CD14-positive monocyte (primary cell): ENCODE results near the gene TBC1D30. TPM values are rescaled to one million over a fixed set of nuclear protein-coding genes. Genes with fewer than 3 reads are reported as not detected.

ENCODE experiments used
- DNase-seq, 3 donors: peaks; one replicate each; pipeline ENCODE4 v3.0.0-alpha.2; 2011 to 2022
- H2AFZ ChIP-seq: 2 replicates; pipeline ENCODE4 v1.6.0; 2012; ENCODE audit warnings: mild to moderate bottlenecking, low read depth, low read length, inconsistent platforms; ENCODE audit not compliant: insufficient read depth, poor library complexity, severe bottlenecking
- H3K27ac ChIP-seq, 2 donors: 1 replicate in 1 of 2; 2 replicates in 1 of 2; pipeline ENCODE4 v1.5.1; 2012 to 2013; ENCODE audit warnings: low read length in 2 of 2, control low read depth in 1 of 2, inconsistent platforms in 1 of 2, low read depth in 1 of 2, mild to moderate bottlenecking in 1 of 2
- H3K27me3 ChIP-seq, 2 donors: one replicate each; pipeline versions ENCODE4 v1.6.0 to v1.6.1; 2011 to 2013; ENCODE audit warnings: low read length in 2 of 2; ENCODE audit not compliant: control insufficient read depth in 2 of 2, insufficient read depth in 2 of 2
- H3K36me3 ChIP-seq, 2 donors: replicated peaks in 1 of 2; 1 replicate in 1 of 2; 2 replicates in 1 of 2; pipeline versions ENCODE4 v1.5.1 to v1.6.1; 2012 to 2013; ENCODE audit warnings: low read length in 2 of 2, control low read depth in 1 of 2, inconsistent platforms in 1 of 2, mild to moderate bottlenecking in 1 of 2; ENCODE audit not compliant: insufficient read depth in 2 of 2, control insufficient read depth in 1 of 2
- H3K4me1 ChIP-seq, 2 donors: 1 replicate in 1 of 2; 2 replicates in 1 of 2; pipeline versions ENCODE4 v1.5.1 to v1.6.1; 2012 to 2013; ENCODE audit warnings: low read length in 2 of 2, control low read depth in 1 of 2, inconsistent platforms in 1 of 2, mild to moderate bottlenecking in 1 of 2, moderate library complexity in 1 of 2; ENCODE audit not compliant: insufficient read depth in 2 of 2, control insufficient read depth in 1 of 2
- H3K4me2 ChIP-seq: replicated peaks from 2 replicates; pipeline ENCODE3; 2012; ENCODE audit warnings: low read length, moderate library complexity, mild to moderate bottlenecking; ENCODE audit not compliant: poor library complexity, severe bottlenecking; ENCODE audit errors: extremely low read depth
- H3K4me3 ChIP-seq, 3 experiments: fragments of 200-600 bp in 1 of 3; sonication (generic) in 1 of 3; replicated peaks in 1 of 3; 1 replicate in 2 of 3; 2 replicates in 1 of 3; pipeline ENCODE4 v1.5.1; 2011 to 2013; ENCODE audit warnings: low read length in 3 of 3, mild to moderate bottlenecking in 3 of 3, control low read depth in 2 of 3, low read depth in 2 of 3, inconsistent platforms in 1 of 3, moderate library complexity in 1 of 3
- H3K79me2 ChIP-seq: 2 replicates; pipeline ENCODE4 v1.6.0; 2012; ENCODE audit warnings: mild to moderate bottlenecking, control low read depth, inconsistent platforms, low read length, moderate library complexity; ENCODE audit not compliant: insufficient read depth
- H3K9ac ChIP-seq: 2 replicates; pipeline ENCODE4 v1.6.0; 2017; ENCODE audit warnings: low read length, mild to moderate bottlenecking; ENCODE audit not compliant: insufficient read depth, poor library complexity, severe bottlenecking
- H3K9me3 ChIP-seq, 2 donors: replicated peaks in 1 of 2; 1 replicate in 1 of 2; 2 replicates in 1 of 2; pipeline versions ENCODE4 v1.5.1 to v1.6.1; 2012 to 2013; ENCODE audit warnings: low read length in 2 of 2, control low read depth in 1 of 2; ENCODE audit not compliant: control insufficient read depth in 1 of 2, insufficient read depth in 1 of 2
- H4K20me1 ChIP-seq: 2 replicates; pipeline ENCODE4 v1.6.0; 2012; ENCODE audit warnings: mild to moderate bottlenecking, low read length, control low read depth, moderate library complexity; ENCODE audit not compliant: insufficient read depth
- H3K27ac Mint-ChIP-seq, 7 donors: one replicate each; pipeline ENCODE4 v1.8.0; 2020; ENCODE audit warnings: mild to moderate bottlenecking in 7 of 7, mixed read lengths in 7 of 7, moderate library complexity in 6 of 7, inconsistent platforms in 2 of 7
- H3K27me3 Mint-ChIP-seq, 3 donors: one replicate each; pipeline ENCODE4 v1.8.0; 2021 to 2022; ENCODE audit warnings: low read depth in 3 of 3, mild to moderate bottlenecking in 3 of 3, mixed read lengths in 3 of 3, moderate library complexity in 3 of 3, inconsistent platforms in 1 of 3
- H3K36me3 Mint-ChIP-seq, 2 donors: one replicate each; pipeline ENCODE4 v1.8.0; 2020; ENCODE audit warnings: mixed read lengths in 2 of 2, inconsistent platforms in 1 of 2, mild to moderate bottlenecking in 1 of 2
- H3K4me1 Mint-ChIP-seq: one replicate; pipeline ENCODE4 v1.8.0; 2020; ENCODE audit warnings: mild to moderate bottlenecking, mixed read lengths
- H3K4me3 Mint-ChIP-seq, 2 donors: one replicate each; pipeline ENCODE4 v1.8.0; 2020; ENCODE audit warnings: mild to moderate bottlenecking in 2 of 2, mixed read lengths in 2 of 2, moderate library complexity in 1 of 2
- H3K9me3 Mint-ChIP-seq, 7 donors: one replicate each; pipeline ENCODE4 v1.8.0; 2020 to 2022; ENCODE audit warnings: mixed read lengths in 7 of 7, mild to moderate bottlenecking in 6 of 7, moderate library complexity in 6 of 7, inconsistent platforms in 2 of 7
- CTCF ChIP-seq: fragments of 200-600 bp; IDR thresholded peaks from one replicate; pipeline ENCODE4 v1.8.0; 2022; ENCODE audit warnings: antibody characterized with exemption, mild to moderate bottlenecking
- WGBS: methylation state at CpG from one replicate; pipeline ENCODE4 v1.1.5; 2013; ENCODE audit warnings: missing lambda C conversion rate; ENCODE audit not compliant: insufficient coverage; 5-methylcytosine and 5-hydroxymethylcytosine counted together
- intact Hi-C, 2 donors: fragments of 100-400 bp; cut with micrococcal nuclease; formaldehyde crosslinking; loops; one replicate each; pipeline versions ENCODE4 v1.15.0 to v1.15.1; 2023
- polyA plus RNA-seq, 3 donors: library from polyadenylated mRNA; depleted of rRNA in 1 of 3; unstranded in 2 of 3; stranded (reverse) in 1 of 3; fragments of 300-500 nt in 2 of 3; fragments of >200 nt in 1 of 3; fragmentation: Illumina TruSeq in 2 of 3; gene quantifications; 1 replicate in 2 of 3; 2 replicates in 1 of 3; pipeline ENCODE4 v1.2.3, GENCODE V29; 2012 to 2021

Gene TBC1D30
- polyA plus RNA-seq, 3 donors: 1.1 to 2.8 (median 2.7) TPM

GRCh38 chr12:64810831-64811230, 13.6 kb upstream of the TBC1D30 start:
- H3K4me1 Mint-ChIP-seq: peaks cover 11% of the 10 kb centered on the region
- Histone ChIP-seq H3K9ac (no peak overlapping the region), H3K4me2 (no peak overlapping the region), H4K20me1 (no peaks in the 10 kb centered on the region), H3K79me2 (no peaks in the 10 kb centered on the region), H3K4me3 (no peak overlapping the region), H3K27ac (no peak overlapping the region), H3K27me3 (peaks cover 3 to 7% of the 10 kb centered on the region in 2 donors), H2AFZ (no peak overlapping the region), H3K36me3 (no peaks in the 10 kb centered on the region), H3K9me3 (peaks cover 4 to 12% of the 10 kb centered on the region in 2 donors), H3K4me1 (no peaks in the 10 kb centered on the region)
- intact Hi-C loops: no loop called here
- H3K4me3 Mint-ChIP-seq: no peak overlapping the region
- TF ChIP-seq CTCF: no peak
- H3K9me3 Mint-ChIP-seq: peaks cover 7 to 17% (median 13%) of the 10 kb centered on the region in 7 donors
- H3K27ac Mint-ChIP-seq: no peak overlapping the region
- WGBS: no CpG with 5 or more reads among the region's 1 CpG
- no peaks in the 10 kb centered on the region for H3K36me3 Mint-ChIP-seq
- DNase-seq: no peak
- peaks cover 3 to 11% (median 7%) of the 10 kb centered on the region in 3 donors for H3K27me3 Mint-ChIP-seq

- H3K4me2 ChIP-seq: no peak overlapping the region
- DNase-seq: no peak
- H3K9me3 Mint-ChIP-seq: peaks cover 0 to 3% (median 0%) of the 10 kb centered on the region in 7 donors
- no peak overlapping the region for H3K4me3 ChIP-seq
- peaks cover 1% of the 10 kb centered on the region for H3K4me1 Mint-ChIP-seq
- H3K4me1 ChIP-seq: no peaks in the 10 kb centered on the region
- peaks cover 3 to 7% of the 10 kb centered on the region in 2 donors for H3K27me3 ChIP-seq
- no peaks in the 10 kb centered on the region for H3K36me3 ChIP-seq
- no peaks in the 10 kb centered on the region for H3K36me3 Mint-ChIP-seq
- no peaks in the 10 kb centered on the region for H3K79me2 ChIP-seq
- WGBS: 96% methylated on average over 3 of the region's 3 CpGs
- H2AFZ ChIP-seq: no peak overlapping the region
- H3K27ac Mint-ChIP-seq: peak overlapping the region in 1 of 7 donors; percentile 41
- no peak overlapping the region for H3K4me3 Mint-ChIP-seq
- H4K20me1 ChIP-seq: no peaks in the 10 kb centered on the region
- H3K27me3 Mint-ChIP-seq: peaks cover 6 to 17% (median 7%) of the 10 kb centered on the region in 3 donors
- H3K9me3 ChIP-seq: no peaks in the 10 kb centered on the region
- H3K27ac ChIP-seq: no peak overlapping the region
- no peak for TF ChIP-seq CTCF
- H3K9ac ChIP-seq: no peak overlapping the region
- intact Hi-C loops: no loop called here
Measured at GRCh38 chr12:64813723-64814122, 10.7 kb upstream of the TBC1D30 start.
